ENCODE data around the gene PALD1.

Gene PALD1

GRCh38 chr10:70507966-70508365 lies 29.4 kb downstream of the PALD1 start:
- no peak overlapping the region for H3K4me3 ChIP-seq (ENCODE audit: low read length)
- DNase-seq (ENCODE audit: low read depth), result no peak
- TF ChIP-seq CTCF (IDR thresholded peaks at IDR 0.05; ENCODE audit: insufficient read depth, low read depth, low read length, missing control alignments), result no peak

- H3K4me3 ChIP-seq (ENCODE audit: low read length), result no peak overlapping the region
- no peak for TF ChIP-seq CTCF (IDR thresholded peaks at IDR 0.05; ENCODE audit: insufficient read depth, low read depth, low read length, missing control alignments)
- no peak for DNase-seq (ENCODE audit: low read depth)
Observed at GRCh38 chr10:70508912-70509756, 30.6 kb downstream of the PALD1 start.

DNA sequence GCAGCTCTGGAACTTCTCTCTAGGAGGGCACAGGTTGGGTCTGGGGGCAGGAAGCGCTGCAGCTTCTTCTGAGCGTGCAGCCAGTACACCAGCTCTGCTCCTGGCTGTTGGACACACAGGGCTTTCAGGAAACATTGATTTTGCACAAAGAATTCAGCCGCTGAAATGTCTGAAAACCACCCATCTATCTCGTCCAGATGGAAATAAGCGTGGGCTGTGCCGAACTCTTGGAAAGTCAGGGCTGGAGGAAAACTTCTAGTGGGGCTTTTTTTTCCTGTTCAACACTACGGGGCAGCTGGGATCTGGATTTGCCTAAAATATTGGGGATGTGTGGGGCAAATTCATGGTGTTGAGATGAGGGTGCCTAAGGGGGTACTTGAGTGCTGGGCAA lies 31.2 kb downstream of the PALD1 start:
- TF ChIP-seq CTCF (IDR thresholded peaks at IDR 0.05; ENCODE audit: insufficient read depth, low read depth, low read length, missing control alignments), result no peak
- no peak overlapping the region for H3K4me3 ChIP-seq (ENCODE audit: low read length)

GRCh38 chr10:70510453-70510852 lies 31.9 kb downstream of the PALD1 start:
- DNase-seq (ENCODE audit: low read depth), result no peak
- TF ChIP-seq CTCF (IDR thresholded peaks at IDR 0.05; ENCODE audit: insufficient read depth, low read depth, low read length, missing control alignments), result no peak

More for the DNA sequence above, 31.2 kb downstream of the PALD1 start:
- no peak for DNase-seq (ENCODE audit: low read depth)

GRCh38 chr10:70510904-70511303 lies 32.3 kb downstream of the PALD1 start:
- H3K4me3 ChIP-seq (ENCODE audit: low read length), result no peak overlapping the region

More at GRCh38 chr10:70510453-70510852, 31.9 kb downstream of the PALD1 start:
- H3K4me3 ChIP-seq (ENCODE audit: low read length), result no peak overlapping the region

DNA sequence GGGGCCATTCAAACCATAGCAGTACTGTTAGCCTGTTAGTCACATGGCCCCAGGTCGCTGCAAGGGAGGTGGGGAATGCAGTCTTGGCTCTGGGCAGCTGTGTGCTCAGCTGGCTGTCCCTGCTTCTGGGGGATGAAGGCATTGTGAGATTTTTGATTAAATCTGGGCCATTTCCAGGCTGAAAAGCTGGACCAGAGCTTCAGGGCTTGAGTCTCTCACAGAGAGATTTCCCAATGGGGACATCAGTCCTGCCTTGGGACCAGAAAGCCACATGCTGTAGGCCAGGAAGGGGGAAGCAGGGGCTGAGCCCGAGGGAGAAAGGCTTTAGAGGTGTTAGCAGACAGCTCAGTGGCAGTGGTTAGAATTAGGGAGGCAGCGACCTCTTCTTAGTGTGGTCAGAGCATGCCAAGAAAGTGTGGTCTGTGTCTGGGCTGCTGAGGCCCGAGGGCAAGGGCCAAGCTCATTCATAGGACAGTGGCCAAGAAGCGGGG lies 33.6 kb downstream of the PALD1 start:
- DNase-seq (ENCODE audit: low read depth), result no peak
- H3K4me3 ChIP-seq (ENCODE audit: low read length), result no peak overlapping the region
- no peak for TF ChIP-seq CTCF (IDR thresholded peaks at IDR 0.05; ENCODE audit: insufficient read depth, low read depth, low read length, missing control alignments)

More at GRCh38 chr10:70510904-70511303, 32.3 kb downstream of the PALD1 start:
- no peak for TF ChIP-seq CTCF (IDR thresholded peaks at IDR 0.05; ENCODE audit: insufficient read depth, low read depth, low read length, missing control alignments)
- DNase-seq (ENCODE audit: low read depth), result no peak

Data from epithelial cell of esophagus (primary cell).